Loucy (cell line): Measurements from ENCODE around the gene SPATA9.

Source experiments
- CTCF ChIP-seq: fragments of 200-600 bp; sonication (generic); conservative IDR thresholded peaks from 2 replicates; pipeline ENCODE4 v1.5.1; 2014; ENCODE audit warnings: mild to moderate bottlenecking, antibody characterized with exemption, low read length
- EZH2phosphoT487 ChIP-seq: fragments of 200-600 bp; IDR thresholded peaks from 2 replicates; pipeline ENCODE4 v1.6.1; 2018; ENCODE audit warnings: antibody characterized with exemption, mild to moderate bottlenecking, moderate library complexity, borderline replicate concordance

DNA sequence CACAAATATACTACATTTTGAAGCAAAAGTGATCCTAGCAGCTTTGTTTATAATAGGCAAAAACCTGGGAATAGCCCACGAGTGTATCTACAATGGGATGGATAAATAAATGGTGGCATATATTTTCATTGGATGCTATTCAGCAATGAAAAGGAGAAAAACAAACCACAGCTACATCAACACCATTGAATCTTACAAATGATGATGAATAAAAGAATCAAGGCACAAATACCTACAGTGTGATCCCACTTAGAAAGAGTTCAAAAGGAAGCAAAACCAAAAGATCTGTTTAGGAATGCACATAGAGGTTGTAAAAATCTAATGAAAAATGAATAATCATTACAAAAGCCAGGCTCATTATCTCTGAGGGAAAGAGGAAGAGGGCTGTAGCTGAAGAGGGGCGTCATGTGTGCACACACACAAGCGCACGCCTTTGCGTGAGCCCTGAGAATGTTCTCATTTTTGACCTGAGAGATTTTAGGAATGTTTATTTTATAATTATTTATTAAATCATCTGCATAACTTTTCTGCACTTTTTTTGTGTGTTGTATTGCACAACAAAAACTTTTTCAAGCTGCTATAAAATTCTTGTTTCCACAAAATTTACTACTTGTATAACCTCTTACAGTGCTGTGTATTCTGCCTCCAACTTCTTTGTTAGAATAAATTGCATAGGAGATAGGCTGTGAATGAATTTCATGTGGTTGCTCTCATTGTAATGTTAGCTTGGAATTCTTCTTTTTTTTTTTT is 42.5 kb upstream of the SPATA9 start:
- no peak for TF ChIP-seq CTCF
- TF ChIP-seq EZH2phosphoT487 = no peak
